HepG2 (cell line): ENCODE measurements around the gene HYLS1. TPM values are rescaled to one million over a fixed set of nuclear protein-coding genes. Genes with fewer than 3 reads are reported as not detected.

Experiments
- ARID3A ChIP-seq: IDR thresholded peaks from 2 replicates; pipeline ENCODE4 v1.6.1; 2012; ENCODE audit warnings: low read depth, low read length, improper control_type of control experiment
- ATF5 ChIP-seq: sonication (generic); formaldehyde crosslinking; IDR thresholded peaks from 2 replicates; pipeline ENCODE4 v1.4.0; 2020; ENCODE audit warnings: mild to moderate bottlenecking, low read depth, missing genetic modification reagents
- BORCS8-MEF2B ChIP-seq: sonication (generic); formaldehyde crosslinking; IDR thresholded peaks from 2 replicates; pipeline ENCODE4 v1.8.0; 2022; ENCODE audit warnings: mild to moderate bottlenecking, missing genetic modification reagents
- EZH2 ChIP-seq: conservative IDR thresholded peaks from 2 replicates; pipeline ENCODE4 v1.6.1; 2012; ENCODE audit warnings: mild to moderate bottlenecking, low read depth, low read length, moderate library complexity
- HNRNPUL1 ChIP-seq: fragments of 200-400 bp; formaldehyde crosslinking; IDR thresholded peaks from 2 replicates; pipeline ENCODE4 v1.6.1; 2017; ENCODE audit warnings: low read depth, mild to moderate bottlenecking, low read length, moderate library complexity
- IKZF1 ChIP-seq: fragments of 450-650 bp; IDR thresholded peaks from 2 replicates; pipeline ENCODE4 v1.7.1; 2016
- KDM2A ChIP-seq: sonication (generic); formaldehyde crosslinking; IDR thresholded peaks from 2 replicates; pipeline ENCODE4 v1.4.0; 2020; ENCODE audit warnings: low read depth, missing genetic modification reagents, borderline replicate concordance
- KDM4B ChIP-seq: sonication (generic); formaldehyde crosslinking; IDR thresholded peaks from 2 replicates; pipeline ENCODE4 v1.4.0; 2020; ENCODE audit warnings: missing genetic modification reagents
- LCORL ChIP-seq, 2 experiments: fragments of 450-650 bp in 1 of 2; sonication (generic) in 1 of 2; formaldehyde crosslinking in 1 of 2; IDR thresholded peaks; 2 replicates each; pipeline versions ENCODE4 v1.5.0 to v1.6.1; 2017 to 2020; ENCODE audit warnings: antibody characterized with exemption in 1 of 2, missing genetic modification reagents in 1 of 2
- MEIS2 ChIP-seq: sonication (generic); formaldehyde crosslinking; IDR thresholded peaks from 2 replicates; pipeline ENCODE4 v1.9.0; 2021; ENCODE audit warnings: mild to moderate bottlenecking, missing genetic modification reagents
- MYNN ChIP-seq: sonication (generic); formaldehyde crosslinking; IDR thresholded peaks from 2 replicates; pipeline ENCODE4 v1.4.0; 2020; ENCODE audit warnings: mild to moderate bottlenecking, low read depth, missing genetic modification reagents
- NCOA1 ChIP-seq: sonication (generic); formaldehyde crosslinking; IDR thresholded peaks from 2 replicates; pipeline ENCODE4 v1.9.0; 2021; ENCODE audit warnings: missing genetic modification reagents
- SMAD1 ChIP-seq: sonication (generic); formaldehyde crosslinking; IDR thresholded peaks from 2 replicates; pipeline ENCODE4 v1.4.0; 2020; ENCODE audit warnings: missing genetic modification reagents, low read depth, mild to moderate bottlenecking, borderline replicate concordance
- TFDP1 ChIP-seq: IDR thresholded peaks from 2 replicates; pipeline ENCODE4 v1.6.1; 2016; ENCODE audit warnings: missing compliant biosample characterization, missing genetic modification reagents, borderline replicate concordance
- TOPORS ChIP-seq: sonication (generic); formaldehyde crosslinking; IDR thresholded peaks from 2 replicates; pipeline ENCODE4 v1.8.0; 2023; ENCODE audit warnings: mild to moderate bottlenecking, missing genetic modification reagents
- ZBTB42 ChIP-seq: sonication (generic); formaldehyde crosslinking; IDR thresholded peaks from 2 replicates; pipeline ENCODE4 v1.5.0; 2020; ENCODE audit warnings: mild to moderate bottlenecking, missing genetic modification reagents
- ZFAT ChIP-seq: sonication (generic); formaldehyde crosslinking; conservative IDR thresholded peaks from 2 replicates; pipeline ENCODE4 v1.8.1; 2023; ENCODE audit warnings: missing genetic modification reagents, inconsistent platforms
- ZFP41 ChIP-seq: sonication (generic); formaldehyde crosslinking; IDR thresholded peaks from 2 replicates; pipeline ENCODE4 v1.4.0; 2020; ENCODE audit warnings: mild to moderate bottlenecking, missing genetic modification reagents, borderline replicate concordance
- ZNF362 ChIP-seq: sonication (generic); formaldehyde crosslinking; IDR thresholded peaks from 2 replicates; pipeline ENCODE4 v1.4.0; 2020; ENCODE audit warnings: missing genetic modification reagents, mild to moderate bottlenecking, borderline replicate concordance
- ZNF572 ChIP-seq: sonication (generic); formaldehyde crosslinking; IDR thresholded peaks from 2 replicates; pipeline ENCODE4 v1.5.1; 2020; ENCODE audit warnings: mild to moderate bottlenecking, missing genetic modification reagents
- ZNF660 ChIP-seq: sonication (generic); formaldehyde crosslinking; IDR thresholded peaks from 2 replicates; pipeline ENCODE4 v1.5.1; 2020; ENCODE audit warnings: mild to moderate bottlenecking, low read depth, missing genetic modification reagents, borderline replicate concordance
- ZNF761 ChIP-seq: sonication (generic); formaldehyde crosslinking; conservative IDR thresholded peaks from 2 replicates; pipeline ENCODE4 v1.4.0; 2020; ENCODE audit warnings: mild to moderate bottlenecking, missing genetic modification reagents
- ZNF776 ChIP-seq: sonication (generic); formaldehyde crosslinking; IDR thresholded peaks from 2 replicates; pipeline ENCODE4 v1.4.0; 2020; ENCODE audit warnings: mild to moderate bottlenecking, missing genetic modification reagents
- ZNF792 ChIP-seq: IDR thresholded peaks from 2 replicates; pipeline ENCODE4 v1.6.1; 2016
- ZSCAN25 ChIP-seq: sonication (generic); formaldehyde crosslinking; IDR thresholded peaks from 2 replicates; pipeline ENCODE4 v1.8.0; 2022; ENCODE audit warnings: mild to moderate bottlenecking, missing genetic modification reagents
- polyA plus RNA-seq, 8 experiments: library from polyadenylated mRNA; depleted of rRNA in 3 of 8; stranded (reverse) in 7 of 8; unstranded in 1 of 8; fragments of >200 nt; fragmentation: Illumina TruSeq in 4 of 8; extraction: Trizol in 4 of 8; gene quantifications; 2 replicates each; pipeline versions ENCODE4 v1.2.1 to v1.2.3, GENCODE V29; 2011 to 2016; ENCODE audit warnings: low read depth in 4 of 8, missing spikeins in 1 of 8, mixed read lengths in 1 of 8; ENCODE audit not compliant: insufficient read depth in 1 of 8
- total RNA-seq, 5 experiments: library from RNA; depleted of rRNA; stranded (reverse); fragments of >200 nt; fragmentation: Illumina TruSeq; extraction: Trizol; gene quantifications; 2 replicates each; pipeline ENCODE4 v1.2.3, GENCODE V29; 2016; ENCODE audit warnings: low read depth in 1 of 5

The HYLS1 gene
- total and polyA plus RNA-seq, 2 of the 13 experiments (the other 11 are each of a cell fraction or from before 2014, with no cell fraction given) = 1.3 to 3.8 TPM

- TF ChIP-seq KDM2A (CRISPR knock-in tag) (peak; percentile 43; the same call in 1 of the 2 replicates), ZSCAN25 (CRISPR knock-in tag) (peak; percentile 70), ZFP41 (CRISPR knock-in tag) (no peak), ZFAT (no peak), ZNF761 (no peak), BORCS8-MEF2B (CRISPR knock-in tag) (peak; percentile 17; the same call in 1 of the 2 replicates), KDM4B (CRISPR knock-in tag) (no peak), ZBTB42 (CRISPR knock-in tag) (no peak), TOPORS (CRISPR knock-in tag) (no peak), ATF5 (CRISPR knock-in tag) (no peak), ZNF792 (CRISPR knock-in tag) (peak; percentile 73; the same call in 1 of the 2 replicates), MYNN (CRISPR knock-in tag) (no peak), LCORL (IDR thresholded peaks at IDR 0.05) (no peak), LCORL (CRISPR knock-in tag; IDR thresholded peaks at IDR 0.05) (peak; percentile 82), ARID3A (no peak), MEIS2 (CRISPR knock-in tag) (peak; percentile 72), SMAD1 (CRISPR knock-in tag) (no peak), IKZF1 (no peak), TFDP1 (CRISPR knock-in tag) (no peak), NCOA1 (CRISPR knock-in tag) (no peak), EZH2 (no peak), ZNF660 (CRISPR knock-in tag) (no peak), HNRNPUL1 (no peak), ZNF776 (CRISPR knock-in tag) (no peak), ZNF362 (CRISPR knock-in tag) (peak; percentile 76; the same call in 1 of the 2 replicates), ZNF572 (CRISPR knock-in tag) (no peak)
Measured at GRCh38 chr11:125925247-125925740, 37.8 kb downstream of the HYLS1 start (continued).
